HFFc6 (cell line): ENCODE data around the gene KSR2. TPM values are rescaled to one million over a fixed set of nuclear protein-coding genes. Genes with fewer than 3 reads are reported as not detected.

Experiments used
- DNase-seq: peaks from one replicate; pipeline ENCODE4 v3.0.0-alpha.2; 2018
- H3K27ac Mint-ChIP-seq: 2 replicates; pipeline ENCODE4 v1.8.0; 2020; ENCODE audit warnings: mild to moderate bottlenecking, mixed read lengths
- H3K27me3 Mint-ChIP-seq: 2 replicates; pipeline ENCODE4 v1.8.0; 2021; ENCODE audit warnings: mild to moderate bottlenecking, moderate library complexity, mixed read lengths; ENCODE audit not compliant: insufficient read depth
- H3K36me3 Mint-ChIP-seq: 2 replicates; pipeline ENCODE4 v1.8.0; 2021; ENCODE audit warnings: low read depth, mixed read lengths
- H3K4me1 Mint-ChIP-seq: 2 replicates; pipeline ENCODE4 v1.8.0; 2020; ENCODE audit warnings: low read depth, mixed read lengths
- H3K4me3 Mint-ChIP-seq: 2 replicates; pipeline ENCODE4 v1.8.0; 2020; ENCODE audit warnings: mild to moderate bottlenecking, moderate library complexity, mixed read lengths
- H3K9me3 Mint-ChIP-seq: 2 replicates; pipeline ENCODE4 v1.8.0; 2020; ENCODE audit warnings: mild to moderate bottlenecking, mixed read lengths
- CTCF ChIP-seq: fragments of 200-600 bp; sonication (generic); IDR thresholded peaks from 2 replicates; pipeline ENCODE4 v1.5.0; 2021; ENCODE audit warnings: antibody characterized with exemption, mild to moderate bottlenecking
- total RNA-seq, 6 experiments: library from RNA; stranded (reverse); fragmentation: NEBNext Ultra II Directional; extraction: Animal tissue kit (Norgen Biotek cat#: 25700); gene quantifications; 2 replicates in 1 of 6; 3 replicates in 5 of 6; pipeline ENCODE4 v1.2.3, GENCODE V29; 2021

KSR2 gene
- total RNA-seq, 6 experiments from 2014 or later, result 0.09 to 0.22 (median 0.12) TPM; not detected in 2

- H3K27me3 Mint-ChIP-seq, result no peaks in the 10 kb centered on the region; the same call in 1 of the 2 replicates
- no peak for DNase-seq
- peaks cover 40% of the 10 kb centered on the region for H3K9me3 Mint-ChIP-seq
- H3K4me3 Mint-ChIP-seq, result no peak overlapping the region
- H3K27ac Mint-ChIP-seq, result no peak overlapping the region
- no peak for TF ChIP-seq CTCF
- no peaks in the 10 kb centered on the region for H3K36me3 Mint-ChIP-seq
- no peaks in the 10 kb centered on the region for H3K4me1 Mint-ChIP-seq
Observed at GRCh38 chr12:117467588-117467987, 501.2 kb downstream of the KSR2 start.

GRCh38 chr12:117466677-117467362 is 502.0 kb downstream of the KSR2 start:
- H3K36me3 Mint-ChIP-seq, result no peaks in the 10 kb centered on the region
- TF ChIP-seq CTCF, result no peak
- H3K4me3 Mint-ChIP-seq, result no peak overlapping the region
- H3K27me3 Mint-ChIP-seq, result no peaks in the 10 kb centered on the region; the same call in none of the 2 replicates
- no peak overlapping the region for H3K27ac Mint-ChIP-seq
- no peaks in the 10 kb centered on the region for H3K4me1 Mint-ChIP-seq
- H3K9me3 Mint-ChIP-seq, result peaks cover 42% of the 10 kb centered on the region
- no peak for DNase-seq

GRCh38 chr12:117461732-117462131 is 507.1 kb downstream of the KSR2 start:
- DNase-seq, result no peak
- no peak overlapping the region for H3K27ac Mint-ChIP-seq
- H3K36me3 Mint-ChIP-seq, result 0 out of 2 replicates have a peak, but pooled peaks cover 6% of the 10 kb centered on the region
- peaks cover 71% of the 10 kb centered on the region for H3K9me3 Mint-ChIP-seq
- no peaks in the 10 kb centered on the region for H3K4me1 Mint-ChIP-seq
- H3K4me3 Mint-ChIP-seq, result no peak overlapping the region
- TF ChIP-seq CTCF, result no peak
- H3K27me3 Mint-ChIP-seq, result no peaks in the 10 kb centered on the region; the same call in none of the 2 replicates

GRCh38 chr12:117459229-117459628 is 509.6 kb downstream of the KSR2 start:
- peaks cover 69% of the 10 kb centered on the region for H3K9me3 Mint-ChIP-seq
- H3K4me3 Mint-ChIP-seq, result no peak overlapping the region
- H3K4me1 Mint-ChIP-seq, result no peaks in the 10 kb centered on the region
- 0 out of 2 replicates have a peak, but pooled peaks cover 10% of the 10 kb centered on the region for H3K36me3 Mint-ChIP-seq
- no peak for TF ChIP-seq CTCF
- no peaks in the 10 kb centered on the region; the same call in none of the 2 replicates for H3K27me3 Mint-ChIP-seq
- DNase-seq, result no peak
- H3K27ac Mint-ChIP-seq, result no peak overlapping the region

GRCh38 chr12:117457189-117457588 is 511.6 kb downstream of the KSR2 start:
- Mint-ChIP-seq H3K9me3 (peaks cover 67% of the 10 kb centered on the region), H3K27ac (no peak overlapping the region), H3K4me3 (no peak overlapping the region), H3K27me3 (no peaks in the 10 kb centered on the region; the same call in none of the 2 replicates), H3K36me3 (0 out of 2 replicates have a peak, but pooled peaks cover 10% of the 10 kb centered on the region), H3K4me1 (no peaks in the 10 kb centered on the region)
- no peak for DNase-seq
- no peak for TF ChIP-seq CTCF
